HG02943 (cell line): Measurements from ENCODE around the gene HIGD1C.

Experiments used
- ATAC-seq: cut with Tn5 transposase; IDR thresholded peaks from one replicate; pipeline ENCODE4 v1.9.1; 2021; ENCODE audit warnings: mild to moderate bottlenecking, low read depth, moderate library complexity; ENCODE audit not compliant: unreplicated experiment

The HIGD1C gene

DNA sequence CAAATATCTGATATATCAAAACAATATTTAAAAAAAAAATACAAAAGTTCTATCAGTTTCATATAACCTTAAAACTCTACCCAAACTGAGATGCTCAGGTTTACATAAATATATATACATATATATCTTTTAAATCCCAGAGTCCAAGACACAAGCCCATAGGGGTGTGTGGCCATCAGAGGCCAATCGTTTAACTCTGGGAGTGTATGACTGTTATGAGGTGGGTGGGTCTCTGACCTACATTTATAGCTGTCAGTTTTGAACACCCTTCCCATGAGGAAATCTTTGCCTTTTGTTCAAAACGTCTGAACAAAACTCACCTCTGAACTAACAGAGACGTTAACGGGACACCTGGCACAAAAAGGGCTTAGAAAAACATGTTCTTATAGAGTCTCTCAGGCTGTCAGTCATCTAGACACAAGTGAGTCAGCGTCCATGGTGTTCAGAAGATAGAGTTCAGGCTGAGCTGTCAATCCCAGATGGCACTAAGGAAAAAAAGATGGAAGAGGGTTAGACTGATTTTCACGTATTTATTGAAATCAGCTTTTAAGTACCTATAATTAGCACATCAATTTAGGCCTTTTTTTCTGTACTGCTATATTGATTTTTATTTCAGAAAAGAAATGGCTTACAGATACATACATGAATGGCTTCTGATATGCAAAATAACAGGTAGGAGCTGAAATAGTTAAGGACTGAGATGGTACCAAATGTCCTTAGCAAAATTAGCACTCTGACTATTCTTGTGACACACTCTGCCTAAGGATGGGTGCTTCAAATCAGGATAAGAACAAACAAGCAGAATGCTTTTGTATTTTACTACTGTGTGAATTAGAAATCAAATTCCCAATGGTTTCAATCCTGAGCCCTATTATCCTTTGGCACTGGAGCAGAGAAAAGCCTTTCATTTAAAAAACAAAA is 29.2 kb downstream of the HIGD1C start:
- ATAC-seq: no peak

DNA sequence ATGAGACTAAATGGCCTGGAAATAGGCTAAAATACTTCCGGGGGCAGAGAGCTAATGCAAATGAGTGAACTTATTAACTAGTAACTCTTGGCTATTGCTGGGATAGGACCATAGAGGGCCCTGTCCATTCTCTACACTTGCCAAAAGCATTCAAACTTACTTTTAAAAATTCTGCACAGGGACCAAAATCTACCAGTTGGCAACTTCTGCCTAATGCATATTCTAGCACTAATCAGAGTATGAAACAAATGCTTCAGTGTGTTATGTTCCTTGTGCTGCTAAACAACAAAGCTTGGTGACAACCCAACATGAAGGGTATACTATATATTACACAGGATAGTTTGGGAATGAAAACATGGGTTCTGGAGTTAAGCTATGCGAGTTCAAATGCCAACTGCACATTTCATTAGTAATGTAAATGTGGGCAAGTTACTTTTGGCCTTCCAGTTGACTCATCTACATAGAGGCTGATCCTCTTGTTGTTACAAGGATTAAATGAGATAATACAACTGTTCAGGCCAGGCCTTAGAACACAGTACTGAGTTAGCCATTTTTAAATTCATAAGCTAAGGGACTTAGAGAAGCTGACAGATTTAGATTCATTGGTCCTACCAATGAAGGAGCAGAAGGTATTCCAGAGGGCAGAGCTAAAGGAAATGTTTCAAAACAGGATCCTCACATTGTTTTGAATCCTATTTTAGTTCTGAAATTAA is 32.4 kb downstream of the HIGD1C start:
- no peak for ATAC-seq

- no peak for ATAC-seq
Observed at GRCh38 chr12:50985322-50985721, 33.0 kb downstream of the HIGD1C start.

GRCh38 chr12:50986966-50987737 is 34.8 kb downstream of the HIGD1C start:
- ATAC-seq: no peak

GRCh38 chr12:50988051-50988450 is 35.7 kb downstream of the HIGD1C start:
- ATAC-seq: no peak

- ATAC-seq: no peak
Observed at GRCh38 chr12:50988871-50989270, 36.5 kb downstream of the HIGD1C start.

GRCh38 chr12:50990147-50990727 is 37.9 kb downstream of the HIGD1C start:
- ATAC-seq: no peak

- ATAC-seq: no peak
Observed at GRCh38 chr12:50990791-50991190, 38.4 kb downstream of the HIGD1C start.

- ATAC-seq: no peak
Observed at GRCh38 chr12:50991291-50991690, 38.9 kb downstream of the HIGD1C start.

- ATAC-seq: no peak
Observed at GRCh38 chr12:50992819-50993218, 40.5 kb downstream of the HIGD1C start.

DNA sequence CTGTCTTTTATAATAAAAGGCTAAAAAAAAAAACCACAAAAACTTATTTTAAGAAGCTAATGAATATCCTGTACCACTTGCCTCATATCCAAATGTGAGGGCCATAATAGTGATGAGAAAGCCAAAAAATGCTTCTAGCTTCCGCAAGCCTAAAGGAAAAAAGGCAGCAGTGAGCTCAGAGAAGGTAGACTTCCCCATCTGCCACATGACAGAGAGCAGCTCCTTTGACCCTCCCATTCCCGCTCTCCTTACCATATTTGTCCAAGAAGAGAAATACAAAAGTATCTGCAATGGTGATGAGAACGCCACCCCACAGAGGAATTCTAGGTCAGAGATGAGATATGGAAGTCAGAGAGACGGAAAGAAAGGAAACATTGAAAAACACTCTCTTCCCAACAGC is 46.7 kb downstream of the HIGD1C start:
- ATAC-seq: no peak

DNA sequence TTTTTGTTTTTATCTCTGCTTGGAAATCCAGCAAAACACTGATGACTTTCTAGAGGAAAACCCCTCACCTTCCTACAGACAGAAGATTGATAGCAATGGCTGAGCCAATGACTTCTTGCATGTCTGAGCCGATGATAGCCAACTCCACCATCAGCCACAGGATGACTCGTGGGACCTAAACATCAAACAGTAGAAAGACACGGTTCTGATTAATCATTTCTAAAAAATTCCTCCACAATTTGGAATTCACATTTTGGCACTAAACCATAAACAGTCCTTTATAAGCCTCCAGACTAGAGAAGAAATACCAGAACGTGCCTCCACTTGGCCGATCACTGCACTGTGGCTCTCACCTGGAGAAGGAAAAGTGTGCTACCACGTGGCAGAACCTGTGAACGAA is 47.9 kb downstream of the HIGD1C start:
- ATAC-seq: no peak

DNA sequence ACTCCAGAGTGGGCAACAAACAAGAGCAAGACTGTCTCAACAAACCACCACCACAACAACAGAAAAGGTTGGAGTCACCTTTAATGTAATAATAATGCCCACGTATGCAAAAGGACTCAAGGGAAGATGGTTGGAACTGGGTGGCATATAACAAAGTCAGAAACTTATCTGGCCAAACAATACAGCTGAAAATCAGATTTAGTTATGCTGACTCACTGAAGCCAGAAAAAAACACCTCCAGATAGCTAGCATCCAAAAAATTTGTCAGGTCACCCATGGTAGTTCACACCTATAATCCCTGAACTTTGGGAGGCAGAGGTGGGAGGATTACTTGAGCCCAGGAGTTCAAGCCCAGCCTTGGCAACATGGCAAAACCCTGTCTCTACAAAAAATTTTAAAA is 49.5 kb downstream of the HIGD1C start:
- no peak for ATAC-seq

DNA sequence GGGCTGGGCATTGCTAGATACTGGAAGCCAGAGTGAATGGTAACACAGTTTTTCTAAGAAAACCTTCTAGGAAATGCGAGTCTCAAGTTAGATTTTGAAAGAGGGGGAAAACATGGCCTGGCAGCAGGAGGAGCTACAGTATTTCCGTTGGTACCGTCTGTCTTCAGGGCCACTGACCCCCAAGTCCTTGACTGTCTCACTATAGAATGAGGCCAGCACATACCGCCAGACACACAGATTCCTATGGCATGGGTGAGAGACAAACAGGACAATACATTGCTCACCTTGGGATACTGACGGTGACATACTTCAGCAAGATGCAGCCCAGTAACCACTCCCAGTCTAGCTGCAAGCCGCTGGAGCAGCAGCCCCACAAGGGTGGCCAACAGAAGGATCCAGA is 52.2 kb downstream of the HIGD1C start:
- ATAC-seq: no peak

GRCh38 chr12:51005030-51005429 is 52.7 kb downstream of the HIGD1C start:
- no peak for ATAC-seq

DNA sequence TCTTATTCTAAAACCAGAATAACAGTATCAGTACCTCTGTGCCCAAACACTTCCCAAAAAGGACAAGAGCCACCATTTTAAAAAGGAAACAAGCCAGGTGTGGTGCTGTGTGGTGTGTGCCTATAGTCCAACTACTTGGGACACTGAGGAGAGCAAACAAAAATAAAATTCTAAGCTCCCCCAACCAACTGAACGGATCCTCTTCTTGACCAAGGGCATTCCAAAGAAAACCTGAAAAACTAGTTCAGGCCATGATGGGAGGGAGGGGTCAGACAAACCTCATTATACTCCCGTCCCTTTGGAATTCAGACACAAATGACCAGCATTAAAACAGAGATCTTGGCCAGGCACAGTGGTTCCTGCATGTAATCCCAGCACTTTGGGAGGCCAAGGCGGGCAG is 53.3 kb downstream of the HIGD1C start:
- ATAC-seq: no peak

GRCh38 chr12:51008329-51009055 is 56.1 kb downstream of the HIGD1C start:
- no peak for ATAC-seq

- ATAC-seq: no peak
Observed at GRCh38 chr12:51009056-51009440, 56.7 kb downstream of the HIGD1C start.

GRCh38 chr12:51011955-51012354 is 59.6 kb downstream of the HIGD1C start:
- ATAC-seq: no peak
